Adrenal gland (tissue), 12 donors: ENCODE data around the gene HHATL. TPM values are rescaled to one million over a fixed set of nuclear protein-coding genes. Genes with fewer than 3 reads are reported as not detected.

Source experiments
- DNase-seq, 7 donors: peaks; one replicate each; pipeline ENCODE4 v3.0.0-alpha.2; 2019 to 2020
- H3K27ac ChIP-seq, 5 donors: fragments of 200-600 bp; sonication (generic) in 4 of 5; 1 replicate in 3 of 5; 2 replicates in 2 of 5; pipeline versions ENCODE4 v1.5.1 to v1.8.0; 2016 to 2020; ENCODE audit warnings: mild to moderate bottlenecking in 1 of 5
- H3K27me3 ChIP-seq: fragments of 200-600 bp; 2 replicates; pipeline ENCODE4 v1.8.0; 2021
- H3K36me3 ChIP-seq, 2 donors: fragments of 200-600 bp; replicated peaks in 1 of 2; 1 replicate in 1 of 2; 2 replicates in 1 of 2; pipeline versions ENCODE4 v1.5.1 to v1.8.0; 2018 to 2022
- H3K4me1 ChIP-seq, 2 donors: fragments of 200-600 bp; replicated peaks in 1 of 2; 1 replicate in 1 of 2; 2 replicates in 1 of 2; pipeline versions ENCODE4 v1.5.1 to v1.8.0; 2018 to 2021
- H3K4me3 ChIP-seq, 4 donors: fragments of 200-600 bp; sonication (generic) in 3 of 4; one replicate each; pipeline ENCODE4 v1.5.1; 2016 to 2018
- H3K9me3 ChIP-seq, 3 donors: fragments of 200-600 bp; sonication (generic) in 1 of 3; replicated peaks in 1 of 3; 1 replicate in 2 of 3; 2 replicates in 1 of 3; pipeline versions ENCODE4 v1.5.1 to v1.8.0; 2016 to 2021
- POLR2A ChIP-seq, 2 donors: fragments of 450-650 bp; IDR thresholded peaks; one replicate each; pipeline ENCODE4 v1.6.1; 2017; ENCODE audit warnings: antibody characterized with exemption in 2 of 2, mild to moderate bottlenecking in 2 of 2, moderate library complexity in 1 of 2
- WGBS, 4 donors: extraction: QIAGEN DNeasy Blood & Tissue Kit in 2 of 4; methylation state at CpG; one replicate each; pipeline versions ENCODE4 v1.1.5 to v1.1.7; 2013 to 2017; 5-methylcytosine and 5-hydroxymethylcytosine counted together
- intact Hi-C, 2 donors: fragments of 100-400 bp; cut with DNase I; formaldehyde crosslinking; loops; one replicate each; pipeline versions ENCODE4 v1.14.1 to v1.15.0; 2022 to 2023
- polyA plus RNA-seq, 3 donors: library from polyadenylated mRNA; stranded (reverse); fragments of 200-250 nt in 2 of 3; fragments of 350-450 nt in 1 of 3; fragmentation: Illumina TruSeq in 1 of 3; extraction: RNeasy Lipid Tissue Mini Kit (QIAGEN cat#74804) in 1 of 3; gene quantifications; one replicate each; pipeline ENCODE4 v1.2.3, GENCODE V29; 2013 to 2014
- total RNA-seq, 9 donors: library from RNA; depleted of rRNA in 4 of 9; stranded (reverse); fragments of >200 nt in 4 of 9; fragments of 120-200 nt in 1 of 9; fragmentation: NEBNext Ultra II Directional in 1 of 9; extraction: Animal tissue kit (Norgen Biotek cat#: 25700) in 1 of 9; gene quantifications; one replicate each; pipeline versions ENCODE4 v1.1.0 to v1.2.4, GENCODE V29; 2013 to 2023
- TF ChIP-seq, protein P1 (sequence below), 6 experiments: fragments of 450-650 bp in 4 of 6; fragments of 200-600 bp in 2 of 6; sonication (generic) in 1 of 6; IDR thresholded peaks; 1 replicate in 5 of 6; 2 replicates in 1 of 6; pipeline versions ENCODE4 v1.5.1 to v1.8.0; 2016 to 2021; ENCODE audit warnings: antibody characterized with exemption in 6 of 6, mild to moderate bottlenecking in 2 of 6, moderate library complexity in 1 of 6
- donor health status: healthy with polysubstance abuse.
- donor health status: Bipolar disorder and iron deficiency.
- donor health status: DM: yes; HTN: yes; CAD: no.
- donor health status: DM: no; HTN: no; CAD: no.
- donor health status: DM: no; HTN: no; CAD: no.
- donor health status: DM: yes; HTN: yes; CAD: no.

The HHATL gene
- total and polyA plus RNA-seq, 12 donors: 0.18 to 4.5 (median 0.73) TPM; not detected in 2

DNA sequence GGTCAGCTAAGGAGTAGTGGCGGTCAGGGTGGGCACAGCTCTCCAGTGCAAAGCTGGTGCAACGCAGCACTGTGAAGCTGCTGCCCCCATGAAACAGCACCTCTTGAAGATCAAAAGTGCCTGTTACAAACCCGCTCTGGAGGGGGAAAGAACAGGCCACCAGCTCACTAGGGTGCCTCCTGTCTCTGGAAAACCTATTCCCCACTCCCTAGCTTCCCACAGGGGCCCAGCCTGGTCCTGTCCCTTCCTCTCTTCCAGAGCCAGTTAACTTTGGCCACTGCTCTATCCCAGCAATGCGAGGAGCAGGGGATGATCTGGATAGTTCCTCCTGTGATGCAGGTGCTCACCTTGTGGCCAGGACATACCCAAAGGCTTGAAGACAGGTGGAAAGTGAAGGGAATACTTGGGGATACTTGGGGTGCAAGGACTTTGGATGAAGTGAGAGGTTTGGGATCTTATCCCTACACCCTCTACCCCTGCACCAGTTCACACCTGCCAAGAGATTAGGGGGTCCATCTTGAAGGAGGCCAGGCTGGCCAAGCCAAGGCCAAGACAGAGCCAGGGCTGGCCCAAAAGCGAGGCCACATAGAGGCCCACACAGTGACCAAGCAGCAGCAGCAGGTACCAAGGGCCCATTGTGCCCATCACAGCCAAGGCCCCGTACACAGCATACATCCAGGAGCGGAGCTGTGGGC, 4.2 kb downstream of the HHATL start:
- intact Hi-C loops: no loop called here
- Histone ChIP-seq H3K4me3 (no peak overlapping the region), H3K4me1 (no peaks in the 10 kb centered on the region), H3K27ac (no peak overlapping the region), H3K9me3 (no peaks in the 10 kb centered on the region), H3K36me3 (no peaks in the 10 kb centered on the region), H3K27me3 (no peaks in the 10 kb centered on the region)
- 76 to 94% (median 91%) methylated on average over 7 of the region's 7 CpGs for WGBS, 4 donors
- TF ChIP-seq, protein P1, sequence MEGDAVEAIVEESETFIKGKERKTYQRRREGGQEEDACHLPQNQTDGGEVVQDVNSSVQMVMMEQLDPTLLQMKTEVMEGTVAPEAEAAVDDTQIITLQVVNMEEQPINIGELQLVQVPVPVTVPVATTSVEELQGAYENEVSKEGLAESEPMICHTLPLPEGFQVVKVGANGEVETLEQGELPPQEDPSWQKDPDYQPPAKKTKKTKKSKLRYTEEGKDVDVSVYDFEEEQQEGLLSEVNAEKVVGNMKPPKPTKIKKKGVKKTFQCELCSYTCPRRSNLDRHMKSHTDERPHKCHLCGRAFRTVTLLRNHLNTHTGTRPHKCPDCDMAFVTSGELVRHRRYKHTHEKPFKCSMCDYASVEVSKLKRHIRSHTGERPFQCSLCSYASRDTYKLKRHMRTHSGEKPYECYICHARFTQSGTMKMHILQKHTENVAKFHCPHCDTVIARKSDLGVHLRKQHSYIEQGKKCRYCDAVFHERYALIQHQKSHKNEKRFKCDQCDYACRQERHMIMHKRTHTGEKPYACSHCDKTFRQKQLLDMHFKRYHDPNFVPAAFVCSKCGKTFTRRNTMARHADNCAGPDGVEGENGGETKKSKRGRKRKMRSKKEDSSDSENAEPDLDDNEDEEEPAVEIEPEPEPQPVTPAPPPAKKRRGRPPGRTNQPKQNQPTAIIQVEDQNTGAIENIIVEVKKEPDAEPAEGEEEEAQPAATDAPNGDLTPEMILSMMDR (IDR thresholded peaks at IDR 0.05): no peak
- TF ChIP-seq POLR2A (IDR thresholded peaks at IDR 0.05): no peak
- DNase-seq: peak in 1 of 7 donors; percentile 3

DNA sequence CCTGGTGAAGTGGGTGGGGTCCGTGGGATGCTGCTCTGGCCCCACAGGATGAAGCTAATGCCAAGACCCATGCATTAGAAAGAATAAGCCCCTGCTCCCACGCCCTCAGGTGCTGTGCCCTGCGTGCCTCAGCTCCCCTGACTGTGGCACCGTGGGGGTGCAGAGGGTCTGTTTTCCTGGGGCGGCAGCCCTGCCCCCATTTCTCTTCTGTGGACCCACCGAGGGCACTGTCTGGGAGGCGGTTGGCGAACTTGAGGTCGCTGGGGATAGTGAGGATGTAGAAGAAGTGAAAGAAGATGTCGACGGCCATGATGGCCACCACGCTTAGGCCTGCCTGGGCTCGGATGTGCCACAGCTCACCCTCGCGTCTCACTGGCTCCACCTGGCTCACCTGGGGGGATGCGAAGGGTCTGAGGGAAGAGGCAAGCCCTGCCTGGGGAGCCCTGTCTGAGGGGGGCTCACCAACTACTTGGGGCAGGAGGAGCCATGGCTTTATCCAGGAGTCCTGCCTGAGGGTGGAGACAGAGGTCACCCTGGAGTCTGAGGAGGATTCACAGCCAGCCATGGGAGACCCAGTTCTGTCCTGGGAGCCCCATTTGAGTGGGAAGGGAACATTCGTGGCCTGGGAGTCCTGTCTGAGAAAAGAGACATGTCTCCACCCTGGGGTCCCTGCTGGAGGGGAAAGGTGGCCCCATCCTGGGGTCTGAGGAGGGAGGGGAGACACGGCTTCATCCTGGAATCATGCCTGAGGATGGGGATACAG, 5.1 kb downstream of the HHATL start:
- Histone ChIP-seq H3K27ac (no peak overlapping the region), H3K4me1 (no peaks in the 10 kb centered on the region), H3K36me3 (no peaks in the 10 kb centered on the region), H3K4me3 (no peak overlapping the region), H3K27me3 (no peaks in the 10 kb centered on the region), H3K9me3 (no peaks in the 10 kb centered on the region)
- DNase-seq: peak in 2 of 7 donors; percentile 8 to 34
- TF ChIP-seq, protein P1 (IDR thresholded peaks at IDR 0.05): no peak
- no peak for TF ChIP-seq POLR2A (IDR thresholded peaks at IDR 0.05)
- WGBS, 4 donors: 83 to 95% (median 88%) methylated on average over 13 to 18 of the region's 18 CpGs
- intact Hi-C loops: no loop called here

DNA sequence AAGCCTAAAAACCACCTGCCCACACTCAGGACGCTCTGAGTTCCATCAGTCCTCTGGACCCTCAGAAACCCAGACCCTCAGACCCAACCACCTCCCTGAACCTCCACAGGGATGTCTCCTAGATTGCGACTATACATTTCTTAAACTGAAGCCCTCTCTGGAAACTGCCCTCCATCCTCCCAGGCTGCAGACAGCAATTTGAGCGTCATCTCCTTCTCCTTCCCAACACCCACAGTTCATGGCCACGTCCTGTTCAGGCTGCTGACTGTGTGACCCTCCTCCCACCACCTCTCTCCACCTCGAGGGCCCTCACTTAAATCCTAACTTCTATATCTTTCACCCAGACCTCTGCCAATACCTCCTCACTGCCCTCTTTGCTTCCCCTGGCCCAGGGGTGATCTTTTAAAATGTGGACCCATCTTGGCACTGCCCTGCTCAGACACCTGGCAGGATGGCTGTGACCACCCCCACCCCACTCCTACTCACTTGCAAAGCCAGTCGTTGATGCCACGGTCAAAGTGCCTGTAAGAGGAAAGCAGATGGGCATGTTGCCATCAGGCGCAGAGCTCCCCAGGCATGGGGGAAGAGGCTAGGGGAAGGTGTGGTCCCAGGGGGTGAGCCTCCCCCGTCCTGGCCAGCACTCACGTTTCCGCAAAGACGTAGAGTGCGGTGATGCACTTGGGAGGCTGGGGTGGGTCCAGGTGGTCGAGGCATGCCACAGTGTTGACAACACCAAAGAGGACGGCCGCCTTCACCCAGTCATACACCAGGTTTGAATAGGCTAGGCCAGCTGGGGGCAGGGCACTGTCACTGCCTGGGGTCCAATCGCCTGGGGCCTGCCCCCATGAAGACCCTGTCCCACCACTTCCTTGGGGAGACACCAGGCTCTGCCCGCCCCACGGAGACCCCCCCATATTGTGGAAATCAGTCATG, 6.0 kb downstream of the HHATL start:
- TF ChIP-seq, protein P1 (IDR thresholded peaks at IDR 0.05): no peak
- no peak for TF ChIP-seq POLR2A (IDR thresholded peaks at IDR 0.05)
- Histone ChIP-seq H3K4me3 (no peak overlapping the region), H3K4me1 (no peaks in the 10 kb centered on the region), H3K27me3 (no peaks in the 10 kb centered on the region), H3K27ac (no peak overlapping the region), H3K9me3 (no peaks in the 10 kb centered on the region), H3K36me3 (no peaks in the 10 kb centered on the region)
- peak in 2 of 7 donors; percentile 14 to 41 for DNase-seq
- 67 to 78% (median 76%) methylated on average over 8 to 19 of the region's 19 CpGs for WGBS, 4 donors
- intact Hi-C loops: no loop called here

DNA sequence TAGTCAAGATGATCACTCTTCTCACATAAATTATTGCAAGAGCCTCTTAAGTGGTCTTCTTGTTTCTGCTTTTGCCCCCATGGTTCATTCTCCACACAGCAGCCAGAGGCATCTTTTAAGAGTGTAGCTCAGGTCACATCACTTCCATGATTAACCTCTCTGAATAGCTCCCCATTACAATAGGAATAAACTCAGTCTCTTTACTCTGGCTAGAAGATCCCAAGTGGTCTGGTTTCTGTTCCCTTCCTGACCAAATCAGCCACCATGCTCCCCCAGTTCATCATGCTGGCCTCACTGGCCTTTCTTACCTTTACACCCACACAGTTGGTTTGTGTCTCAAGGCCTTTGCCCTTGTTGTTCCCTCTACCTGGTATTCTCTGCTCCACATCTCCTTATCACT, 8.2 kb downstream of the HHATL start:
- Histone ChIP-seq H3K9me3 (no peaks in the 10 kb centered on the region), H3K27ac (no peak overlapping the region), H3K36me3 (no peaks in the 10 kb centered on the region), H3K4me3 (no peak overlapping the region), H3K27me3 (no peaks in the 10 kb centered on the region), H3K4me1 (no peaks in the 10 kb centered on the region)
- TF ChIP-seq, protein P1 (IDR thresholded peaks at IDR 0.05): no peak
- no peak for TF ChIP-seq POLR2A (IDR thresholded peaks at IDR 0.05)
- intact Hi-C loops: no loop called here
- no peak for DNase-seq
